CD14-positive monocyte (primary cell): ENCODE measurements around the gene SF3A1. TPM values are rescaled to one million over a fixed set of nuclear protein-coding genes. Genes with fewer than 3 reads are reported as not detected.

ENCODE experiments used
- DNase-seq, 3 donors: peaks; one replicate each; pipeline ENCODE4 v3.0.0-alpha.2; 2011 to 2022
- H2AFZ ChIP-seq: 2 replicates; pipeline ENCODE4 v1.6.0; 2012; ENCODE audit warnings: mild to moderate bottlenecking, low read depth, low read length, inconsistent platforms; ENCODE audit not compliant: insufficient read depth, poor library complexity, severe bottlenecking
- H3K27ac ChIP-seq, 2 donors: 1 replicate in 1 of 2; 2 replicates in 1 of 2; pipeline ENCODE4 v1.5.1; 2012 to 2013; ENCODE audit warnings: low read length in 2 of 2, control low read depth in 1 of 2, inconsistent platforms in 1 of 2, low read depth in 1 of 2, mild to moderate bottlenecking in 1 of 2
- H3K27me3 ChIP-seq, 2 donors: one replicate each; pipeline versions ENCODE4 v1.6.0 to v1.6.1; 2011 to 2013; ENCODE audit warnings: low read length in 2 of 2; ENCODE audit not compliant: control insufficient read depth in 2 of 2, insufficient read depth in 2 of 2
- H3K36me3 ChIP-seq, 2 donors: replicated peaks in 1 of 2; 1 replicate in 1 of 2; 2 replicates in 1 of 2; pipeline versions ENCODE4 v1.5.1 to v1.6.1; 2012 to 2013; ENCODE audit warnings: low read length in 2 of 2, control low read depth in 1 of 2, inconsistent platforms in 1 of 2, mild to moderate bottlenecking in 1 of 2; ENCODE audit not compliant: insufficient read depth in 2 of 2, control insufficient read depth in 1 of 2
- H3K4me1 ChIP-seq, 2 donors: 1 replicate in 1 of 2; 2 replicates in 1 of 2; pipeline versions ENCODE4 v1.5.1 to v1.6.1; 2012 to 2013; ENCODE audit warnings: low read length in 2 of 2, control low read depth in 1 of 2, inconsistent platforms in 1 of 2, mild to moderate bottlenecking in 1 of 2, moderate library complexity in 1 of 2; ENCODE audit not compliant: insufficient read depth in 2 of 2, control insufficient read depth in 1 of 2
- H3K4me2 ChIP-seq: replicated peaks from 2 replicates; pipeline ENCODE3; 2012; ENCODE audit warnings: low read length, moderate library complexity, mild to moderate bottlenecking; ENCODE audit not compliant: poor library complexity, severe bottlenecking; ENCODE audit errors: extremely low read depth
- H3K4me3 ChIP-seq, 3 experiments: fragments of 200-600 bp in 1 of 3; sonication (generic) in 1 of 3; replicated peaks in 1 of 3; 1 replicate in 2 of 3; 2 replicates in 1 of 3; pipeline ENCODE4 v1.5.1; 2011 to 2013; ENCODE audit warnings: low read length in 3 of 3, mild to moderate bottlenecking in 3 of 3, control low read depth in 2 of 3, low read depth in 2 of 3, inconsistent platforms in 1 of 3, moderate library complexity in 1 of 3
- H3K79me2 ChIP-seq: 2 replicates; pipeline ENCODE4 v1.6.0; 2012; ENCODE audit warnings: mild to moderate bottlenecking, control low read depth, inconsistent platforms, low read length, moderate library complexity; ENCODE audit not compliant: insufficient read depth
- H3K9ac ChIP-seq: 2 replicates; pipeline ENCODE4 v1.6.0; 2017; ENCODE audit warnings: low read length, mild to moderate bottlenecking; ENCODE audit not compliant: insufficient read depth, poor library complexity, severe bottlenecking
- H3K9me3 ChIP-seq, 2 donors: replicated peaks in 1 of 2; 1 replicate in 1 of 2; 2 replicates in 1 of 2; pipeline versions ENCODE4 v1.5.1 to v1.6.1; 2012 to 2013; ENCODE audit warnings: low read length in 2 of 2, control low read depth in 1 of 2; ENCODE audit not compliant: control insufficient read depth in 1 of 2, insufficient read depth in 1 of 2
- H4K20me1 ChIP-seq: 2 replicates; pipeline ENCODE4 v1.6.0; 2012; ENCODE audit warnings: mild to moderate bottlenecking, low read length, control low read depth, moderate library complexity; ENCODE audit not compliant: insufficient read depth
- H3K27ac Mint-ChIP-seq, 7 donors: one replicate each; pipeline ENCODE4 v1.8.0; 2020; ENCODE audit warnings: mild to moderate bottlenecking in 7 of 7, mixed read lengths in 7 of 7, moderate library complexity in 6 of 7, inconsistent platforms in 2 of 7
- H3K27me3 Mint-ChIP-seq, 3 donors: one replicate each; pipeline ENCODE4 v1.8.0; 2021 to 2022; ENCODE audit warnings: low read depth in 3 of 3, mild to moderate bottlenecking in 3 of 3, mixed read lengths in 3 of 3, moderate library complexity in 3 of 3, inconsistent platforms in 1 of 3
- H3K36me3 Mint-ChIP-seq, 2 donors: one replicate each; pipeline ENCODE4 v1.8.0; 2020; ENCODE audit warnings: mixed read lengths in 2 of 2, inconsistent platforms in 1 of 2, mild to moderate bottlenecking in 1 of 2
- H3K4me1 Mint-ChIP-seq: one replicate; pipeline ENCODE4 v1.8.0; 2020; ENCODE audit warnings: mild to moderate bottlenecking, mixed read lengths
- H3K4me3 Mint-ChIP-seq, 2 donors: one replicate each; pipeline ENCODE4 v1.8.0; 2020; ENCODE audit warnings: mild to moderate bottlenecking in 2 of 2, mixed read lengths in 2 of 2, moderate library complexity in 1 of 2
- H3K9me3 Mint-ChIP-seq, 7 donors: one replicate each; pipeline ENCODE4 v1.8.0; 2020 to 2022; ENCODE audit warnings: mixed read lengths in 7 of 7, mild to moderate bottlenecking in 6 of 7, moderate library complexity in 6 of 7, inconsistent platforms in 2 of 7
- CTCF ChIP-seq: fragments of 200-600 bp; IDR thresholded peaks from one replicate; pipeline ENCODE4 v1.8.0; 2022; ENCODE audit warnings: antibody characterized with exemption, mild to moderate bottlenecking
- WGBS: methylation state at CpG from one replicate; pipeline ENCODE4 v1.1.5; 2013; ENCODE audit warnings: missing lambda C conversion rate; ENCODE audit not compliant: insufficient coverage; 5-methylcytosine and 5-hydroxymethylcytosine counted together
- intact Hi-C, 2 donors: fragments of 100-400 bp; cut with micrococcal nuclease; formaldehyde crosslinking; loops; one replicate each; pipeline versions ENCODE4 v1.15.0 to v1.15.1; 2023
- polyA plus RNA-seq, 3 donors: library from polyadenylated mRNA; depleted of rRNA in 1 of 3; unstranded in 2 of 3; stranded (reverse) in 1 of 3; fragments of 300-500 nt in 2 of 3; fragments of >200 nt in 1 of 3; fragmentation: Illumina TruSeq in 2 of 3; gene quantifications; 1 replicate in 2 of 3; 2 replicates in 1 of 3; pipeline ENCODE4 v1.2.3, GENCODE V29; 2012 to 2021

The SF3A1 gene
- polyA plus RNA-seq, 3 donors, result 34.7 to 102 (median 52.1) TPM

DNA sequence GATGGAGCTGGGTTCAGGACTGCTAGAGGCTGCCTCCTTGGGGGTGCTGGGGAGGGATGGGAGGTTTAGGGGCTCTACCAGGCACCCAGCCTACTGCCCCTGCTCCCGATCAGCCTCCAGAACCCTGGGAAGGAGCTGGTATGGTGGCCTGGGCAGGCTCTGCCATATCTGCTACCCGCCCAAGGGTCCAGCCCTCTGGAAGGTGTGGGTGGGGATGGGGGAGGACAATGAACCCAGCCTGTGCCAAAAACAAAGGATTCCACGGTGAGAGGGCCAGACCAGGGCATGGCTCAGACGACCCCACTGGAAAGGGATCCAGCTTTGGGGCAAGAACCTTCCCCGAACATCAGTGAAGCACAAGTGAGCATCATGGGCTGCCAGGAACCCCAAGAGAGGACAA, 70.4 kb downstream of the SF3A1 start:
- TF ChIP-seq CTCF, result no peak
- Mint-ChIP-seq H3K4me3 (no peak overlapping the region), H3K27me3 (peaks cover 0 to 4% (median 2%) of the 10 kb centered on the region in 3 donors)

GRCh38 chr22:30285846-30286200, 70.9 kb downstream of the SF3A1 start:
- Histone ChIP-seq H4K20me1 (no peaks in the 10 kb centered on the region), H3K27ac (no peak overlapping the region), H3K4me1 (peaks cover 49 to 73% of the 10 kb centered on the region in 2 donors), H3K9ac (no peak overlapping the region), H2AFZ (no peak overlapping the region), H3K9me3 (no peaks in the 10 kb centered on the region), H3K4me3 (no peak overlapping the region), H3K4me2 (no peak overlapping the region), H3K27me3 (no peaks in the 10 kb centered on the region), H3K36me3 (no peaks in the 10 kb centered on the region), H3K79me2 (no peaks in the 10 kb centered on the region)
- Mint-ChIP-seq H3K4me3 (no peak overlapping the region), H3K27ac (peak overlapping the region in 3 of 7 donors; percentile 25 to 40 (median 40)), H3K9me3 (peaks cover 0 to 4% (median 0%) of the 10 kb centered on the region in 7 donors), H3K4me1 (peaks cover 62% of the 10 kb centered on the region), H3K27me3 (peaks cover 0 to 4% (median 2%) of the 10 kb centered on the region in 3 donors), H3K36me3 (peaks cover 4 to 9% of the 10 kb centered on the region in 2 donors)
- no peak for TF ChIP-seq CTCF
- intact Hi-C loops, result loop anchor here (2.0 to 10.0 kb wide), 6 partner anchors 13 to 181 kb away; partner anchors contain the start of genes RNF215 (in 1 of the 2) and TBC1D10A (in 1 of the 2)
- WGBS, result 92% methylated on average over 2 of the region's 8 CpGs
- DNase-seq, result no peak

More for the DNA sequence above, 70.4 kb downstream of the SF3A1 start:
- Mint-ChIP-seq H3K36me3 (peaks cover 6 to 9% of the 10 kb centered on the region in 2 donors), H3K27ac (peak overlapping the region in 5 of 7 donors; percentile 69 to 81 (median 71)), H3K9me3 (peaks cover 0 to 4% (median 0%) of the 10 kb centered on the region in 7 donors), H3K4me1 (peaks cover 59% of the 10 kb centered on the region)
- H3K4me2 ChIP-seq, result no peak overlapping the region
- H3K9ac ChIP-seq, result no peak overlapping the region
- H3K36me3 ChIP-seq, result peaks cover 0 to 4% of the 10 kb centered on the region in 2 donors
- no peaks in the 10 kb centered on the region for H3K27me3 ChIP-seq
- intact Hi-C loops, result loop anchor here (2.0 to 10.0 kb wide), 6 partner anchors 14 to 182 kb away; partner anchors contain the start of genes RNF215 (in 1 of the 2) and TBC1D10A (in 1 of the 2)
- no peaks in the 10 kb centered on the region for H4K20me1 ChIP-seq
- no peak overlapping the region for H2AFZ ChIP-seq
- DNase-seq, result no peak
- H3K4me1 ChIP-seq, result peaks cover 49 to 73% of the 10 kb centered on the region in 2 donors
- WGBS, result 92% methylated on average over 5 of the region's 5 CpGs
- no peak overlapping the region for H3K4me3 ChIP-seq
- no peaks in the 10 kb centered on the region for H3K79me2 ChIP-seq
- no peak overlapping the region for H3K27ac ChIP-seq
- H3K9me3 ChIP-seq, result no peaks in the 10 kb centered on the region
